Measurements from ENCODE around the gene OPCML. TPM values are rescaled to one million over a fixed set of nuclear protein-coding genes. Genes with fewer than 3 reads are reported as not detected.

Gene OPCML
- total RNA-seq, 1 donor from 2014 or later: not detected

DNA sequence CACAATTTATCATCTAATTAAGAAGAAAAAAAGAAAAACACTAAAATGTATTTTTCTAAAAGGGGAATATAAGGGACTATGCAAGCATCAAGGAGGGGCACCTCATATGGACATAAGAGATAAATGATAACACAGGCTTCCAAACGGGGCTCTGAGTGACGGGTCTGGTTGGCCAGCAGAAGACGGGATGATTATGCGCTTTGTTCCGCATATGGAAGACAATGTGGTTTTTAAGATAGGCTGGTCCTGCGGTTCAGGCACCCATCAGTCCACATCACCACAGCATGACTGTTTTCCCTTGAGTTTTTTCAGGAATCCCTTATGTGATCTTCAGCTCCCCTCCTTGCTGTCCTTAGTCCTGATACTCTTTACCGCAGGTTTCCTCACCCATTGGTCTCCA lies 404.6 kb downstream of the OPCML start:
- no peak overlapping the region for H3K4me3 Mint-ChIP-seq

DNA sequence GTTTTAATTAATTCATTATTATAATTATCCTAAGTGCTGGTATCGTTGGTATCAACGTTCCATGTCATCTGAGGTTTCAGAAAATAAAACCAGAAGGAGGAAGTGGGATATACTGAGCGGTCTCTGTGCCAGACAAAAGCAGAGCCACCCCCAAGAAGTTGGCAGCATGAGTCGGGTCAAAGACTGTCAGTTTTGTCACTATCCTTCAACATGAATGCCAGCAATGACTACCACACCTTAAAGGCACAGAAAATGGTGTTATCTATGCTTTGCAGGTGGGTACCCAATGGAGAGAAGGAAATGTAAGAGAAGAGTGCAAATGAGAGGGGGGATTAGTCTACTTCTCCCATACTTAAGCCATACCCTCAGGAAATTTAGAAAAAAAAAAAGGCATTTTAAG lies 408.5 kb downstream of the OPCML start:
- H3K4me1 Mint-ChIP-seq: no peaks in the 10 kb centered on the region
- H3K27ac Mint-ChIP-seq: no peak overlapping the region
- H3K36me3 Mint-ChIP-seq (ENCODE audit: low read depth): no peaks in the 10 kb centered on the region
- no peak overlapping the region for H3K4me3 Mint-ChIP-seq
- POLR2A ChIA-PET: no interaction called here
- CTCF ChIA-PET: no interaction called here
- DNase-seq: no peak
- intact Hi-C loops (cut with micrococcal nuclease): no loop called here
- peaks cover 3% of the 10 kb centered on the region for H3K27me3 Mint-ChIP-seq
- no peak for ATAC-seq (ENCODE audit: low read depth)
- TF ChIP-seq, protein P1, sequence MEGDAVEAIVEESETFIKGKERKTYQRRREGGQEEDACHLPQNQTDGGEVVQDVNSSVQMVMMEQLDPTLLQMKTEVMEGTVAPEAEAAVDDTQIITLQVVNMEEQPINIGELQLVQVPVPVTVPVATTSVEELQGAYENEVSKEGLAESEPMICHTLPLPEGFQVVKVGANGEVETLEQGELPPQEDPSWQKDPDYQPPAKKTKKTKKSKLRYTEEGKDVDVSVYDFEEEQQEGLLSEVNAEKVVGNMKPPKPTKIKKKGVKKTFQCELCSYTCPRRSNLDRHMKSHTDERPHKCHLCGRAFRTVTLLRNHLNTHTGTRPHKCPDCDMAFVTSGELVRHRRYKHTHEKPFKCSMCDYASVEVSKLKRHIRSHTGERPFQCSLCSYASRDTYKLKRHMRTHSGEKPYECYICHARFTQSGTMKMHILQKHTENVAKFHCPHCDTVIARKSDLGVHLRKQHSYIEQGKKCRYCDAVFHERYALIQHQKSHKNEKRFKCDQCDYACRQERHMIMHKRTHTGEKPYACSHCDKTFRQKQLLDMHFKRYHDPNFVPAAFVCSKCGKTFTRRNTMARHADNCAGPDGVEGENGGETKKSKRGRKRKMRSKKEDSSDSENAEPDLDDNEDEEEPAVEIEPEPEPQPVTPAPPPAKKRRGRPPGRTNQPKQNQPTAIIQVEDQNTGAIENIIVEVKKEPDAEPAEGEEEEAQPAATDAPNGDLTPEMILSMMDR (IDR thresholded peaks at IDR 0.05): no peak
- H3K9me3 Mint-ChIP-seq: no peaks in the 10 kb centered on the region

More for the DNA sequence above, 404.6 kb downstream of the OPCML start:
- no peak for ATAC-seq (ENCODE audit: low read depth)
- Mint-ChIP-seq H3K9me3 (peaks cover 4% of the 10 kb centered on the region), H3K36me3 (ENCODE audit: low read depth) (no peaks in the 10 kb centered on the region), H3K4me1 (no peaks in the 10 kb centered on the region), H3K27me3 (peaks cover 6% of the 10 kb centered on the region), H3K27ac (no peak overlapping the region)
- intact Hi-C loops (cut with micrococcal nuclease): no loop called here
- ChIA-PET POLR2A (no interaction called here), CTCF (no interaction called here)
- TF ChIP-seq, protein P1 (IDR thresholded peaks at IDR 0.05): no peak
- DNase-seq: no peak

DNA sequence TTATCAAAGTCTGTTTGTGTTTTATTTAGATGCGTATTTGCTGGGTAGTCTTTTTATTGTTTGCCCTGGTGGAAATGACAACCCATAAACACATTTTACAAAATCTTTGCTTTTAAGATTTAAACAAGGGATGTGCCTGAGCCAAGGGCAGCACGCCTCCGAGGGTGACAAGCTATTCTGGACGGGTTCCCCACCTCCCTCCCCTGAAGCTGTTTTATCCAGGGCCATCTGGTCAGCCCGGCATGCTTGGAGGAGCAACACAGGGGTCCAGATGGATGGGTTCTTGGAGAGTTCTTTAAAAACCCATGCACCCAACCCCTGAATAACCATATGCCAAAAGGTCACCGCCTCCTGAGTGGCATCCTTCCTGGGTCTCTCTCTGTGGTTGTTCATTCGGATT lies 408.9 kb downstream of the OPCML start:
- intact Hi-C loops (cut with micrococcal nuclease): no loop called here
- TF ChIP-seq, protein P1 (IDR thresholded peaks at IDR 0.05): no peak
- no peaks in the 10 kb centered on the region for H3K9me3 Mint-ChIP-seq
- H3K27ac Mint-ChIP-seq: no peak overlapping the region
- POLR2A ChIA-PET: no interaction called here
- CTCF ChIA-PET: no interaction called here
- H3K4me3 Mint-ChIP-seq: no peak overlapping the region
- H3K4me1 Mint-ChIP-seq: no peaks in the 10 kb centered on the region
- DNase-seq (no peak), ATAC-seq (ENCODE audit: low read depth) (no peak)
- no peaks in the 10 kb centered on the region for H3K36me3 Mint-ChIP-seq (ENCODE audit: low read depth)
- peaks cover 3% of the 10 kb centered on the region for H3K27me3 Mint-ChIP-seq

DNA sequence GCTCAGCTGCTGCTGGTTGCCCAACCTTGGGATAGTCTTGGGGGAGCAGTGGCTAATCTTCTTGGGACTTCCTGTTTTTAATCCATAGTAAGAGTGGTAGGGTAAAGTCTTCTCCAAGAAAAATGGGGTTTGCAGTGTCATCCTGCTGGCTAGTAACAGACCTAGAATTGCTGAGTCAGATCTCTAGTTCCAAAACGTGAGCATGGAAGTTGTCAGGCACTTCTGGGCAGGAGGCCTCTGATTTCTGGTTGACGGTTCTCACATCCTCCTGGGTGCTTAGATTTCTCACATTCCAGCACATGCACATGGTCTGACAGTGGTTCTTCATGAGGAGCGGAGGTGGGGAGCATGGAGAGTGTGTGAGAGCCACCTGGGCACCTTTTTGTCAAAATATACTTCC lies 410.0 kb downstream of the OPCML start:
- H3K4me1 Mint-ChIP-seq: no peaks in the 10 kb centered on the region
- DNase-seq (no peak), ATAC-seq (ENCODE audit: low read depth) (no peak)

DNA sequence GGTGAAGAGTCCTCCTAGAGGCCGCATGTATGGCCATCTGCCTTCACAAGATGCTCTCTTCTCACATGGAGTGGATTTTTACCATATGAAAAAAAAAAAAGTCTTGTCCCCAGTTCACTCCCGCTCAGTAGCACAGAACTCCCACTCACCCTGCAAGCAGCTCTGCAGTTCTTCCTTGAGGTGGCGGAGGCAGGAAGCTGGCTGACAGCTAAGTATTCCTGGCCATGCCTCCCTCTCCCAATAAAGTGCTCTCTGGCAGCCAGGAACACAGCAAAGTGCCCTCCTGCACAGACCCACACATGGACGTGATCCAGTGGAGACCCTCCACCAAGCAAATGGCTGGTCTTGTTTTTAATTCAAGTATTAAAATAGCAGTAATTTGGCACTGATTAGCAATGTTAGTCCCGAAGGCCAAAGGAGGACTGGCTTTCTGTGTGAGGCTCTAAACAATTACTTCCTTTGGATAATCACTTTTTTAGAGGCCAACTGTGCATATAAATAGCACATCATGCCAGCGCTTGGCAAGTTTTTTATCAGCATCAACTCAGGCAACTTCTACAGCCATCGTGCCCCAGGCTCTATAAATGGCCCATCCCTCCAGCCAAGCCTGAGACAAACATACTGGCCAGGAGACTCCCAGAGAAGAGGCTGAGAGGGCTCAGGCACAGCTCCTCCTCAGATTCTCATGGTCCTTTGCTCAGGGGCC lies 413.6 kb downstream of the OPCML start:
- H3K27me3 Mint-ChIP-seq: peaks cover 3% of the 10 kb centered on the region
- TF ChIP-seq, protein P1 (IDR thresholded peaks at IDR 0.05): no peak
- intact Hi-C loops (cut with micrococcal nuclease): no loop called here
- ATAC-seq (ENCODE audit: low read depth) (no peak), DNase-seq (no peak)
- H3K4me1 Mint-ChIP-seq: no peaks in the 10 kb centered on the region
- POLR2A ChIA-PET: no interaction called here
- no peaks in the 10 kb centered on the region for H3K36me3 Mint-ChIP-seq (ENCODE audit: low read depth)
- H3K9me3 Mint-ChIP-seq: no peaks in the 10 kb centered on the region
- no peak overlapping the region for H3K4me3 Mint-ChIP-seq
- CTCF ChIA-PET: no interaction called here
- H3K27ac Mint-ChIP-seq: no peak overlapping the region

More for the DNA sequence above, 410.0 kb downstream of the OPCML start:
- Mint-ChIP-seq H3K4me3 (no peak overlapping the region), H3K27ac (no peak overlapping the region), H3K9me3 (no peaks in the 10 kb centered on the region), H3K36me3 (ENCODE audit: low read depth) (no peaks in the 10 kb centered on the region), H3K27me3 (peaks cover 3% of the 10 kb centered on the region)
- intact Hi-C loops (cut with micrococcal nuclease): no loop called here
- POLR2A ChIA-PET: no interaction called here
- TF ChIP-seq, protein P1 (IDR thresholded peaks at IDR 0.05): no peak
- CTCF ChIA-PET: no interaction called here

Data from activated B cell treated with CpG ODN at 0.5 μM for 24 hours (primary cell).